Measurements from ENCODE around the gene AHR.
"Not testable (repeated sequence)": the region's sequence is repeated elsewhere in the genome, so short reads cannot be mapped to it uniquely, and the experiment has no call there.

The AHR gene

DNA sequence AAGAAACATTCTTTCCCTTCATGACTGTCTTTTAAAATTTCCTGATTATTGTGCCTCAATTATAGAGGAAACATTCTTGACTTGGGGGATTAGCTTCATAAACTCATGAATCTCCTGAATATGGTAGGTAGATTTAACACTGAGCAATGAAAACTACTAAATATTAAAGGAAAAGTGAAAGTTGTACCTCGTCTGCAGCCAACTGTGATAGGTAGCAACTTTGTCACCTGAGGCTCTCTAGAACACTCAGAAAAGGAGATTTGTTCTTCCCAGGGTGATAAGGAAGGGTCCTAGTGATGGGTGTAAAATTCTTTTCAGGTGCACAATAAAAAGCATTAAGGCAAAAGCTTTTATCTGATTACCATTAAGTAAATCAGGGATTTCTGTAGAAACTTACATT lies 78.1 kb downstream of the AHR start:
- no peak for DNase-seq (ENCODE audit: low spot score)

DNA sequence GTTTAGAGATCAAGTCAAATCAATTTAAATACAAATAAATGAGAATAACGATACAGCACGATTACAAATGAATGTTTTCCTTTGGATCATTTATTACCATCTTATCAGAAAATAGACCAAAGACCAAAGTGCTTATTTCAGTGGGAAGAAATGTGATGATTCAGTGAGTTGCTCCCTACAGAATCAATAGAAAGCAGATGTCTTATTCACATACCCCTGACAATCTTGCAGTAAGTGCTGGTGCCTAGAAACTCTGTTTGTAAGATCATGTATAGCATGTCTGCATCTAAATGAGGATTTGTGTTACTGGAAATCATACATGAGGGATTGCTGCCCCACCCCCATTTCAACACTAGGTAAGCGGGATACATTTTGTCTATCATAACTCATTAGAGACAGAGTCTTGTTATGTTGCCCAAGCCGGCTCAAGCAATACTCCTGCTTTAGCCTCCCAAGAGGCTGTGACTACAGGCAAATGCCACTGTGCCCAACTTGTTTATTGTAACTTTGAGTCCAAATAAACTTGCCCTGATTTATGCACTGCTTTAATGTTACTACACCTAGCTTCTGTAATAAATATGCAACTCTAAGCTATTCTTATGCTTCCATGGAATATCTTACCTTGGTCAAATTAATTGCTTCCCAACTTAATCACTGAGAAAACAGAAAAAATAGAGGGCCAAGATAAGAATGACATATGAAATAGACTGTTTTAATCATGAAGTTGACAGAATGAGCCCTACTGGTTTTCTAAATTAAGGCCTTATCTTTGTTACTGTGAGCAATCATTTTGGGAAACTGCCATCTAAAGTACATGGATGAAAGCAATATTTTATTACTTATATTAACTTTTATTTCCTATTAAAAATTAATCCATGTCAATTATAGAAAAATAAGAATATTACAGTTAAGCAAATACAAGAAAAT lies 82.5 kb downstream of the AHR start:
- DNase-seq (ENCODE audit: low spot score): no peak

DNA sequence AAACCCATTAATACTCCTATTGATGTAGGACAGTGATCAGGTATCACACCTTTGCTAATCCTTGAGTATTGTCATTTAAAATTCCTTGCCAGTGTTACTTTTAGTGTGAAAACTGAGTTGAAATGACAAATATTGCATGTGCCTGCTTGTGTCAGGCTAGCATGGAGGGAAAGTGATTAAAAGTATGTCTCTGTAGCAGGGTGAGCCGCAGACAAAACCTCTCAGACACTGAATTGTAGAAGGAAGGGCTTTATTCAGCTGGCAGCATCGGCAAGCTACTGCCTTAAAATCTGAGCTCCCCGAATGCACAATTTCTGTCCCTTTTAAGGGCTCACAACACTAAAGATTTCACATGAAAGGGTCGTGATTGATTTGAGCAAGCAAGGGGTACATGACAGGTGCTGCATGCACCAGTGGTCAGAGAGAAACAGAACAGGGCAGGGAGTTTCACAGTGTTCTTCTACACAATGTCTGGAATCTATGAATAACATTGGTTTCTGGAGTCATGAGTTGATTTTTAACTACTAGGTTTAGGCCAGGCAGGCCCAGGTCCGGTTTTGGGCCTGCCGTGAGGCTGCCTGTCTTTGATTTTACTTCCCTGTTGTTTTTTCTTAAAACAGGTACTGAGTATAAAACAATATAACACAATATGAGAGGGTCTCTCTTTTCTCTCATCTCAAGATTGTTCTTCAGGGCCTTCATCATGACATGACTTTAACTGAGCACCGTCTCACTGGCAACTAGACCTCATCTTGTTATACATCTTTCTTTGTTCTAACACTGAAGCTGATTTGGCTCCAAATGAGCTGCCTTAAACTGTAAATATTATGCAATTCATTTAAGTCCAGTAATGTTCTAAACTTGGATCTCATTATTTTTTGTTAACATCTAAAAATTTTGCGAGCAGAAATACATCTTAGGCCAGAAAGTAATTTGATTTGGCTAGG lies 84.2 kb downstream of the AHR start:
- DNase-seq (ENCODE audit: low spot score): not testable (repeated sequence)

DNA sequence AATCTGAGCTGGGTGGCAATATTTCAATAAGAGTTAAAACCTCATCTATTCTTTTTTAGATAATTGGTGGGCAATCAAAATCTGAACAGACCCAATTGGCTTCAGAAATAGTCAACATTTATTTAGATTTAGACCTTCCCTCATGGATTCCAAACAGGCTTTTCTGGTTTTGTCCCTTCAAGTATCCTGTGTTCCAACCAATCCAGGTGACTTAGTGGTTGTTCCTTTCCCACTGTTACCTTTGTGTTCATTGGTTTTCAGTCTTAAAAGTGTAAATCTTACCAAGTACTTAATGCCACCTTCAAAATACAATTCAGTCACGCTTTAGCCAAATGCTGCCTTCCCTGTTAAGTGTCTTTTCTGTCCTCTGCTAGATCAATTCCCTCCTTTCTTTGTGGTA lies 85.9 kb downstream of the AHR start:
- DNase-seq (ENCODE audit: low spot score): no peak

DNA sequence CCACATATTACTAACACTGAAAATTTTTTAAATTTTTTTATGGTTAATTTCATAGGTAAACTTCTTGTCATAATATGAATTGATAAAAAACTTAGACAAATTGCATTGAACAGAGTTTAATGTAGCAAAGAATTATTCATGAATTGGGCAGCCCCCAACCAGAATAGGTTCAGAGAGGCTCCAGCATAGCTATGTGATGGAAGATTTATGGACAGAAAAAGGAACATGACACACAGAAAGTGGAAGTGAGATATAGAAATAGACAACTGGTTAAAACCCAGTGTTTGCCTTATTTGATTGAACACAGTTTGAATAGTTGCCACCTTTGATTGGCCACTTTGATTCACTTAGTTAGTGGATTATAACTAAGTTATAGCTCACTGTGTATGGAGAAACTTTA lies 87.2 kb downstream of the AHR start:
- no peak for DNase-seq (ENCODE audit: low spot score)

DNA sequence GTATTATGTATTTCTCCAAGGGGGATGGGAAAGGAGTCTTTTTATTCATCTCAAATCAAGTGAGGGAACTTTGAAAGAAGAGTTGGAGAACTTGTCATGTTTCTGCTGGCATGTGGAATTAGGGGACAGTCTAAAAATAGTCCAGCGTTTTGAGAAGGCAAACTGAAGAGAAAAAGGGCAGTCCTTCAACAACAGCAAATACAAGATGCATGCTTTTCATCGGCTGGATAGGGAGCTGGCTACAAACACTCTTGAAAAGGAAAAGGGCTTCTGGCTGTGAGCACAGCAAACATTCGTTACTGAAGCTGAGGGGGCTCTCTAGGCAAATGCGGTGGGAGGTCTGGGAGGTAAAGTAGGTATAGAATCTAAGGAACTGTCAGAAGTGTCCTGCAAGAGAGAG lies 91.9 kb downstream of the AHR start:
- DNase-seq (ENCODE audit: low spot score): no peak

DNA sequence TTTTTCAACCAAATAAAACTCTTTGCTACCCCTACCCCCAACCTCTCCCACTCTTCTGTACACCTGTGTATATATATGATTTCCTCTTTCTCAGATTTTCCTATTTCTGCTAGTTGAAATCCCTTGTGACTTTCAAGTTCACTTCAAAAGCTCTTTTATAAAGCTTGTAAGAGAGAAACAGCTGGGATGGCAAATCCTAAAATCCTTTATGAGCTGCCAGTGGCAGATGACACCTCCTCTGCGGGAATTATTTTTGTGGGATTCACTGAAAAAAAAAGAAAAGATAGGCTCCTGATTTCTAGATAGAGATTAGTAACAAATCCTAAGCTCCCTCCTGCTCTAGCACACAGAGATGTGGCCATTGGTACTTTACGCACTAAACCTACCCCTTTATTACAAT lies 92.9 kb downstream of the AHR start:
- DNase-seq (ENCODE audit: low spot score): no peak

DNA sequence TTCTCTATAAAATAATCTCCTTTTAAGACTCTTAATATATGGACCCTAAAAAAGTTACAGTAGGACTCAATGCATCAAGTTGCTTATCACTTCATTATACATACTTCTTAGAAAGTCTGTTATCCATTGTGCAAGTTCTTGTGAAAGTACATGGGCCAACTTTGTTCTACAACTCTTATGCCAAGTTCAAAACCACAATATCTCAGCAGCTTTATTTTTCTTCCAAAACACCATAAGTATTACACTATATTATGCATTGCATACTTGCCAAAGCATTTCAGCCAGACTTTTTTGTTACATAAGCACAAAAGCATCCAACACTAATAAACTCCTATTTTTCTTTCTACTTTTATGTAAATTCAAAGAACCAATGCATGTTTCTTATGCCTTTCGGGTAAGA lies 94.4 kb downstream of the AHR start:
- no peak for DNase-seq (ENCODE audit: low spot score)

DNA sequence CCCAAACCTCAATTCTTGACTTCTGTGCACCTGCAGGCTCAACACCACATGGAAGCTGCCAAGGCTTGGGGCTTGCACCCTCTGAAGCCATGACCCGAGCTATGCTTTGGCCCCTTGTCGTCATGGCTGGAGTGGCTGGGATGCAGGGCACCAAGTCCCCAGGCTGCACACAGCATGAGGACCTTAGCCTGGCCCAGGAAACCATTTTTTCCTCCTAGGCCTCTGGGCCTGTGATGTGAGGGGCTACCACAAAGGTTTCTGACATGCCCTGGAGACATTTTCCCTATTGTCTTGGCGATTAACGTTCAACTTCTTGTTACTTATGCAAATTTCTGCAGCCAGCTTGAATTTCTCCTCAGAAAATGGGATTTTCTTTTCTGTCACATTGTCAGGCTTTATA lies 96.1 kb downstream of the AHR start:
- DNase-seq (ENCODE audit: low spot score): not testable (repeated sequence)

Data from HuH-7.5 (cell line).